Measurements from ENCODE around the gene DYNC1I1.
A peak's percentile ranks its signal among the peaks of the same experiment; 100 is the strongest.

Gene DYNC1I1

DNA sequence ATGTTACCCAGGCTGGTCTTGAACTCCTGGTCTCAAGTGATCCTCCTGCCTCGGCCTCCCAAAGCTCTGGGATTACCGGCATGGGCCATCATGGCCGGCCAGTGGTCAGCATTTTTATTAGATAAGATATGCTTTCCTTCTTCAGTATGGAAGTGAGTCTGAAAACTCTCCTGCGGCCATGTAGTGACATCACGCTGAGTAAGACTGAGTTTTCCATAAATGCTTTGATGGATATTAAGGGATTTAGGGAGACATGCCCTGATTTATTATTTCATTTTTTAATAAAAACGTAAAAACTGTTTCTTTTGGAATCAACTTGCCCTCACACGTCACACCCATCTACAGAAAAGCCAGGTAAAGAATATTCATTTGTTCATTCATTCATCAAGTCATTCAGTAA lies 48.4 kb downstream of the DYNC1I1 start:
- H3K27me3 ChIP-seq (ENCODE audit: insufficient read depth, low read length), result no peaks in the 10 kb centered on the region
- no peak overlapping the region for H3K9ac ChIP-seq (ENCODE audit: low read depth, low read length)
- no peaks in the 10 kb centered on the region; the same call in 1 of the 2 replicates for H3K4me1 ChIP-seq (ENCODE audit: insufficient read depth, low read length)
- no peaks in the 10 kb centered on the region for H3K36me3 ChIP-seq (ENCODE audit: insufficient read depth, low read depth, low read length)
- no peak overlapping the region for H3K4me3 ChIP-seq (ENCODE audit: low read length)
- no peak overlapping the region for H3K27ac ChIP-seq (ENCODE audit: low read length)
- no peaks in the 10 kb centered on the region for H3K9me3 ChIP-seq (ENCODE audit: insufficient read depth, low read depth, low read length)

GRCh38 chr7:95822717-95823116 lies 50.4 kb downstream of the DYNC1I1 start:
- H3K27ac ChIP-seq (ENCODE audit: low read length), result no peak overlapping the region
- no peaks in the 10 kb centered on the region for H3K36me3 ChIP-seq (ENCODE audit: insufficient read depth, low read depth, low read length)
- H3K27me3 ChIP-seq (ENCODE audit: insufficient read depth, low read length), result no peaks in the 10 kb centered on the region
- no peak overlapping the region for H3K9ac ChIP-seq (ENCODE audit: low read depth, low read length)
- H3K4me1 ChIP-seq (ENCODE audit: insufficient read depth, low read length), result peaks cover 2% of the 10 kb centered on the region; the same call in 1 of the 2 replicates
- H3K4me3 ChIP-seq (ENCODE audit: low read length), result no peak overlapping the region
- no peaks in the 10 kb centered on the region for H3K9me3 ChIP-seq (ENCODE audit: insufficient read depth, low read depth, low read length)

DNA sequence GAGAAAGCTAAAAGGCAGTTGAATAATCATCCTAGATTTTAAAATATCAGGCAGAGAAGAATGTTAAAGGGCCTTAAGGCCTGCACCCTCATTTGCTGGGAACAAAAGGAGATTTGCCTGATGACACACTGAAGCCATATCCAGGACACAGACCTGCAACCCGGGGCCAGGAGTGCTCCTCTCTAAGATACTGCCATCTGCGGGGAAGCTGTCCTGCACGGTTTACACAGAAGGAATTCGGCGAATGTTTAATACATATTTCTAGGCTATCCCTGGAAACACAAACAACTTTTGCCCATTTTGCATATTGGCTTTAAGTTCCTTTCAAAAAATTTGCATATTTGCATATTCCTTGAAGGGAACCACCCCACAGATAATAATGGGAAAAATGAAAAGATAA lies 52.3 kb downstream of the DYNC1I1 start:
- no peak overlapping the region for H3K27ac ChIP-seq (ENCODE audit: low read length)
- peaks cover 18% of the 10 kb centered on the region; the same call in 1 of the 2 replicates for H3K4me1 ChIP-seq (ENCODE audit: insufficient read depth, low read length)

DNA sequence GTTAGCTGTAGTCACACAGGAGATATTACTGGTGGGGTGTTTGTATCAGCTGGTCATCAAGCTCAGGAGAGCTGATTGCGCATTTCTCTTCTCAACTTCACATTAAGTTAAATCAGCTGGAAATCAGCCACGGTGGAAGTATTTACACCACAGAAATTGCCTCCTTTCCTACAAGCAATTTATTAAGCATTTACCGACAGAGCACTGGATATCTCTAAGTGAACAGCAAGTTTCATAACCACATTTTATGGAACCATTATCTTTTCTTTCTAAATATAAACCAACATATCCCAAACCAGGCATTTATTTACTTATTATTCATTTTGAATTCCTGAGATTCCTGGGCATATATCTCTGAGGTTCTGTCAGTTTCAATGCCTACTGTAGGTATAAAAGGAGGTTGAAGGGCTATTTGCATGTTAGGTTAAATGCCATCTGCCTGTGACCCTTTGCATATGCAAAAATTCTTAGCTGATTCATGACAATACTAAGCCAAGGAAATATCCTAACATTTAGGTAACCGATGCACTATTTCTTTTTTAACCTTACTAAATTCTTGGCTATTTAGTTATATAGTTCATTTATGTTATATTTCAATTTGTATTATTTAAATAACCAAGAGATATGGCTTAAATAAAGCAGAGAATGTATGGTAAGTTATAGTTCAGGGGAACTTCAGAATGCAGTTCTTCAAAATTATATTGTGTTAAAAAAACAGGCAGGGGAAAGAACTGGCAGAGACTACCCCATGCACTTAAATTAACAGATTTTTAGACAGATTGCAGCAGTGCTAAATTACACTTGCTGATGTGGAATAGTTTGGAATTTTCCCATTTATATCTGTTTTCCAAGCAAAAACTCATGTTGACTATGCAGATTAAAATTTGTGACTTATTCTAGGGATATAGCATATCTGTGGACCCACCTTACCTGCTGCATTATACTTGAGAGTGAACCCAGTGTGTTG lies 56.8 kb downstream of the DYNC1I1 start:
- Histone ChIP-seq H3K9me3 (ENCODE audit: insufficient read depth, low read depth, low read length) (no peaks in the 10 kb centered on the region), H3K27me3 (ENCODE audit: insufficient read depth, low read length) (no peaks in the 10 kb centered on the region), H3K9ac (ENCODE audit: low read depth, low read length) (no peak overlapping the region), H3K36me3 (ENCODE audit: insufficient read depth, low read depth, low read length) (no peaks in the 10 kb centered on the region), H3K4me3 (ENCODE audit: low read length) (peak overlapping the region; percentile 41; the same call in 1 of the 2 replicates), H3K27ac (ENCODE audit: low read length) (no peak overlapping the region), H3K4me1 (ENCODE audit: insufficient read depth, low read length) (peaks cover 24% of the 10 kb centered on the region; the same call in 1 of the 2 replicates)

More for the DNA sequence above, 52.3 kb downstream of the DYNC1I1 start:
- Histone ChIP-seq H3K36me3 (ENCODE audit: insufficient read depth, low read depth, low read length) (no peaks in the 10 kb centered on the region), H3K27me3 (ENCODE audit: insufficient read depth, low read length) (no peaks in the 10 kb centered on the region), H3K9me3 (ENCODE audit: insufficient read depth, low read depth, low read length) (no peaks in the 10 kb centered on the region), H3K9ac (ENCODE audit: low read depth, low read length) (no peak overlapping the region), H3K4me3 (ENCODE audit: low read length) (no peak overlapping the region)

GRCh38 chr7:95840953-95841950 lies 68.9 kb downstream of the DYNC1I1 start:
- no peaks in the 10 kb centered on the region for H3K27me3 ChIP-seq (ENCODE audit: insufficient read depth, low read length)
- no peak overlapping the region for H3K27ac ChIP-seq (ENCODE audit: low read length)
- H3K36me3 ChIP-seq (ENCODE audit: insufficient read depth, low read depth, low read length), result no peaks in the 10 kb centered on the region
- peaks cover 6% of the 10 kb centered on the region; the same call in 1 of the 2 replicates for H3K4me1 ChIP-seq (ENCODE audit: insufficient read depth, low read length)
- H3K4me3 ChIP-seq (ENCODE audit: low read length), result no peak overlapping the region
- H3K9ac ChIP-seq (ENCODE audit: low read depth, low read length), result no peak overlapping the region
- peaks cover 4% of the 10 kb centered on the region; the same call in 1 of the 2 replicates for H3K9me3 ChIP-seq (ENCODE audit: insufficient read depth, low read depth, low read length)

DNA sequence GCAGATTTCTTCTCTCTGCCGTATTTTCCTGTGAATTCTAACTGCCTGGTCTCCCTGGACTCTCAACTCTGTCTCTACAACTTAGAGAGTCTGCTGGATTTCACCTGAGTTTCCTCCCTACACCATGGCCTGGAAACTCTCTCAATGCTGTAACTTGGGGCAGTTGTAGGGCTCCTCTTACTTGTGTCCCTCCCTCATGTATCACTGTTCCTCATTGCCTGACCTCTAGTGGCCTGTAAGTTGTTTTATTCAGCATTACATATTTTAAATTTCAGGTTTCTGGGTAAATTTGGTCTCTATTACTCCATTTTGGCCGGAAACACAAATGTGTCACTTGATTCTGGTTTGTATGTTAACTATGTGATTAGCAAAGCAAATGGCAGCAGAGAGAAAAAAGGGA lies 70.9 kb downstream of the DYNC1I1 start:
- H3K27ac ChIP-seq (ENCODE audit: low read length), result no peak overlapping the region

DNA sequence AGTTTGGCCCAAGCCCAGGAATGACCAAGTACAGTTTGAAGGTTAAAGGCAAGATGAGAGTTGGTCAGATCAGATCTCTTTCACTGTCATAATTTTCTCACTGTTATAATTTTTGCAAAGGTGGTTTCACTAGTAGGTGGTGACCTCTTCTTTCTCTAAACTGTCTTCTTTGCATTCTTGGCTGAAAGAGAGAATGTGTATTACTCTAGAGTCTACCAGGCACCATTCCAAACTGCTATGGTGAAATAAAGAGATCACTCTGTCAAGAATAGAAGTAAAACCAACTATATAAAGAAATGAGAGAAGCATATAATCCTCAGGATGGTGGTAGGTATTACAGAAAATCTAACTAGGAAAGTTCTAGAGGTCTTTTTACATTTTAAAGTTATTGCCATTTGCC lies 72.7 kb downstream of the DYNC1I1 start:
- H3K36me3 ChIP-seq (ENCODE audit: insufficient read depth, low read depth, low read length), result no peaks in the 10 kb centered on the region
- H3K9ac ChIP-seq (ENCODE audit: low read depth, low read length), result no peak overlapping the region
- no peak overlapping the region for H3K27ac ChIP-seq (ENCODE audit: low read length)
- peaks cover 6% of the 10 kb centered on the region; the same call in 1 of the 2 replicates for H3K4me1 ChIP-seq (ENCODE audit: insufficient read depth, low read length)
- H3K9me3 ChIP-seq (ENCODE audit: insufficient read depth, low read depth, low read length), result no peaks in the 10 kb centered on the region
- H3K27me3 ChIP-seq (ENCODE audit: insufficient read depth, low read length), result no peaks in the 10 kb centered on the region
- no peak overlapping the region for H3K4me3 ChIP-seq (ENCODE audit: low read length)

More for the DNA sequence above, 70.9 kb downstream of the DYNC1I1 start:
- Histone ChIP-seq H3K4me1 (ENCODE audit: insufficient read depth, low read length) (peaks cover 6% of the 10 kb centered on the region; the same call in 1 of the 2 replicates), H3K9me3 (ENCODE audit: insufficient read depth, low read depth, low read length) (peaks cover under 1% of the 10 kb centered on the region; the same call in 1 of the 2 replicates), H3K9ac (ENCODE audit: low read depth, low read length) (no peak overlapping the region), H3K27me3 (ENCODE audit: insufficient read depth, low read length) (no peaks in the 10 kb centered on the region), H3K36me3 (ENCODE audit: insufficient read depth, low read depth, low read length) (no peaks in the 10 kb centered on the region), H3K4me3 (ENCODE audit: low read length) (no peak overlapping the region)

GRCh38 chr7:95847061-95847460 lies 74.7 kb downstream of the DYNC1I1 start:
- no peaks in the 10 kb centered on the region for H3K36me3 ChIP-seq (ENCODE audit: insufficient read depth, low read depth, low read length)
- H3K9ac ChIP-seq (ENCODE audit: low read depth, low read length), result no peak overlapping the region
- H3K27ac ChIP-seq (ENCODE audit: low read length), result no peak overlapping the region
- no peaks in the 10 kb centered on the region for H3K9me3 ChIP-seq (ENCODE audit: insufficient read depth, low read depth, low read length)
- H3K4me1 ChIP-seq (ENCODE audit: insufficient read depth, low read length), result no peaks in the 10 kb centered on the region
- no peaks in the 10 kb centered on the region for H3K27me3 ChIP-seq (ENCODE audit: insufficient read depth, low read length)
- no peak overlapping the region for H3K4me3 ChIP-seq (ENCODE audit: low read length)

- Histone ChIP-seq H3K27me3 (ENCODE audit: insufficient read depth, low read length) (no peaks in the 10 kb centered on the region), H3K36me3 (ENCODE audit: insufficient read depth, low read depth, low read length) (no peaks in the 10 kb centered on the region), H3K4me1 (ENCODE audit: insufficient read depth, low read length) (peaks cover 9% of the 10 kb centered on the region; the same call in 1 of the 2 replicates), H3K4me3 (ENCODE audit: low read length) (no peak overlapping the region), H3K27ac (ENCODE audit: low read length) (no peak overlapping the region), H3K9me3 (ENCODE audit: insufficient read depth, low read depth, low read length) (no peaks in the 10 kb centered on the region), H3K9ac (ENCODE audit: low read depth, low read length) (no peak overlapping the region)
Measured at GRCh38 chr7:95859429-95859828, 87.1 kb downstream of the DYNC1I1 start.

- no peak overlapping the region for H3K9ac ChIP-seq (ENCODE audit: low read depth, low read length)
- no peaks in the 10 kb centered on the region for H3K9me3 ChIP-seq (ENCODE audit: insufficient read depth, low read depth, low read length)
- no peak overlapping the region for H3K4me3 ChIP-seq (ENCODE audit: low read length)
- H3K27me3 ChIP-seq (ENCODE audit: insufficient read depth, low read length), result no peaks in the 10 kb centered on the region
- H3K4me1 ChIP-seq (ENCODE audit: insufficient read depth, low read length), result peaks cover 9% of the 10 kb centered on the region; the same call in 1 of the 2 replicates
- H3K27ac ChIP-seq (ENCODE audit: low read length), result no peak overlapping the region
- no peaks in the 10 kb centered on the region for H3K36me3 ChIP-seq (ENCODE audit: insufficient read depth, low read depth, low read length)
Measured at GRCh38 chr7:95861041-95861440, 88.7 kb downstream of the DYNC1I1 start.

DNA sequence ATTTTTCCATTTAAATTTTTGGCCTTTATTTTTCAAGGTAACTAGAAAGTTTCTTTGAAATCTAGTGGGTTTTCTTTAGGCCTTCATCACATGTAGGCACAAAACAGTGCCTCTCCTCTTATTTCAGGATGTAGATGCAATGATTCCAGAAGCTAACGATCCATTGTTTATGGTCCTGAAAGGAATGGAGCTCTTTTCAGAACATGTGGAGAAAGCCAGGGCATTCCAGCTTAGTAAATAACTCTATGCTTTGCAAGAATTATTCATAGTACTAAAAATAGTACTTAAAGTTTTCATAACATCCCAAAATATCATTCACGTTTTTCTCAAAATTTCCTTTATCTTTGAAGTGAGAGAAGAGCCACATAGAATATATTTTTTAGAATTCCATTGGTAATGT lies 91.3 kb downstream of the DYNC1I1 start:
- Histone ChIP-seq H3K9ac (ENCODE audit: low read depth, low read length) (no peak overlapping the region), H3K36me3 (ENCODE audit: insufficient read depth, low read depth, low read length) (no peaks in the 10 kb centered on the region), H3K4me1 (ENCODE audit: insufficient read depth, low read length) (peaks cover 9% of the 10 kb centered on the region; the same call in 1 of the 2 replicates), H3K27ac (ENCODE audit: low read length) (no peak overlapping the region), H3K9me3 (ENCODE audit: insufficient read depth, low read depth, low read length) (no peaks in the 10 kb centered on the region), H3K4me3 (ENCODE audit: low read length) (no peak overlapping the region), H3K27me3 (ENCODE audit: insufficient read depth, low read length) (no peaks in the 10 kb centered on the region)
